HG02571 (cell line): ENCODE measurements around the gene ST7.
A peak's percentile ranks its signal among the peaks of the same experiment; 100 is the strongest.

Source experiments
- ATAC-seq: cut with Tn5 transposase; IDR thresholded peaks from one replicate; pipeline ENCODE4 v1.9.1; 2021; ENCODE audit warnings: mild to moderate bottlenecking, moderate library complexity; ENCODE audit not compliant: unreplicated experiment

Gene ST7

GRCh38 chr7:117006907-117007684 lies 53.8 kb downstream of the ST7 start:
- no peak for ATAC-seq

GRCh38 chr7:117008118-117008885 lies 55.0 kb downstream of the ST7 start:
- ATAC-seq, result no peak

- ATAC-seq, result no peak
Measured at GRCh38 chr7:117008886-117009531, 55.7 kb downstream of the ST7 start.

- ATAC-seq, result no peak
Measured at GRCh38 chr7:117009705-117010361, 56.5 kb downstream of the ST7 start.

GRCh38 chr7:117010375-117011133 lies 57.3 kb downstream of the ST7 start:
- ATAC-seq, result peak; percentile 43

GRCh38 chr7:117011419-117012260 lies 58.3 kb downstream of the ST7 start:
- peak; percentile 78 for ATAC-seq

- peak; percentile 0 for ATAC-seq
Measured at GRCh38 chr7:117012284-117012683, 59.0 kb downstream of the ST7 start.

- no peak for ATAC-seq
Measured at GRCh38 chr7:117012696-117013095, 59.4 kb downstream of the ST7 start.

GRCh38 chr7:117014099-117014656 lies 60.9 kb downstream of the ST7 start:
- ATAC-seq, result no peak

- peak; percentile 31 for ATAC-seq
Measured at GRCh38 chr7:117014673-117015133, 61.4 kb downstream of the ST7 start.

GRCh38 chr7:117015258-117016184 lies 62.2 kb downstream of the ST7 start:
- ATAC-seq, result no peak

GRCh38 chr7:117017017-117017451 lies 63.7 kb downstream of the ST7 start:
- ATAC-seq, result no peak

- no peak for ATAC-seq
Measured at GRCh38 chr7:117017702-117018266, 64.5 kb downstream of the ST7 start.

GRCh38 chr7:117018713-117019112 lies 65.4 kb downstream of the ST7 start:
- no peak for ATAC-seq

- ATAC-seq, result no peak
Measured at GRCh38 chr7:117019287-117019686, 66.0 kb downstream of the ST7 start.

- no peak for ATAC-seq
Measured at GRCh38 chr7:117019786-117020590, 66.7 kb downstream of the ST7 start.

- ATAC-seq, result no peak
Measured at GRCh38 chr7:117020591-117020973, 67.3 kb downstream of the ST7 start.
